HepG2 (cell line): Measurements from ENCODE around the gene SESN1. TPM values are rescaled to one million over a fixed set of nuclear protein-coding genes. Genes with fewer than 3 reads are reported as not detected.

ENCODE experiments used
- ASH2L ChIP-seq: fragments of 300-600, 200-600 bp; sonication (generic); IDR thresholded peaks from 2 replicates; pipeline ENCODE4 v1.7.0; 2017; ENCODE audit warnings: low read depth, mild to moderate bottlenecking, moderate library complexity, mixed read lengths, low read length; ENCODE audit not compliant: insufficient read length
- HOXA3 ChIP-seq: sonication (generic); formaldehyde crosslinking; IDR thresholded peaks from 2 replicates; pipeline ENCODE4 v1.5.0; 2020; ENCODE audit warnings: missing genetic modification reagents
- MED1 ChIP-seq: sonication (generic); formaldehyde crosslinking; IDR thresholded peaks from 2 replicates; pipeline ENCODE4 v1.4.0; 2020; ENCODE audit warnings: missing genetic modification reagents
- MEIS2 ChIP-seq: sonication (generic); formaldehyde crosslinking; IDR thresholded peaks from 2 replicates; pipeline ENCODE4 v1.9.0; 2021; ENCODE audit warnings: mild to moderate bottlenecking, missing genetic modification reagents
- NFKBIZ ChIP-seq: IDR thresholded peaks from 2 replicates; pipeline ENCODE4 v1.6.1; 2018; ENCODE audit warnings: missing genetic modification reagents, missing compliant biosample characterization
- TCF7 ChIP-seq: sonication (generic); IDR thresholded peaks from 2 replicates; pipeline ENCODE4 v1.6.1; 2016; ENCODE audit warnings: antibody characterized with exemption, low read depth
- ZBTB42 ChIP-seq: sonication (generic); formaldehyde crosslinking; IDR thresholded peaks from 2 replicates; pipeline ENCODE4 v1.5.0; 2020; ENCODE audit warnings: mild to moderate bottlenecking, missing genetic modification reagents
- ZNF143 ChIP-seq: sonication (generic); formaldehyde crosslinking; IDR thresholded peaks from 2 replicates; pipeline ENCODE4 v1.4.0; 2020; ENCODE audit warnings: missing genetic modification reagents
- ZNF180 ChIP-seq: sonication (generic); formaldehyde crosslinking; IDR thresholded peaks from 2 replicates; pipeline ENCODE4 v1.4.0; 2020; ENCODE audit warnings: low read depth, missing genetic modification reagents, borderline replicate concordance
- ZSCAN30 ChIP-seq: sonication (generic); formaldehyde crosslinking; IDR thresholded peaks from 2 replicates; pipeline ENCODE4 v1.5.0; 2020; ENCODE audit warnings: mild to moderate bottlenecking, missing genetic modification reagents
- polyA plus RNA-seq, 8 experiments: library from polyadenylated mRNA; depleted of rRNA in 3 of 8; stranded (reverse) in 7 of 8; unstranded in 1 of 8; fragments of >200 nt; fragmentation: Illumina TruSeq in 4 of 8; extraction: Trizol in 4 of 8; gene quantifications; 2 replicates each; pipeline versions ENCODE4 v1.2.1 to v1.2.3, GENCODE V29; 2011 to 2016; ENCODE audit warnings: low read depth in 4 of 8, missing spikeins in 1 of 8, mixed read lengths in 1 of 8; ENCODE audit not compliant: insufficient read depth in 1 of 8
- total RNA-seq, 5 experiments: library from RNA; depleted of rRNA; stranded (reverse); fragments of >200 nt; fragmentation: Illumina TruSeq; extraction: Trizol; gene quantifications; 2 replicates each; pipeline ENCODE4 v1.2.3, GENCODE V29; 2016; ENCODE audit warnings: low read depth in 1 of 5
- TF ChIP-seq, protein P1 (sequence below): sonication (generic); formaldehyde crosslinking; conservative IDR thresholded peaks from 2 replicates; pipeline ENCODE4 v1.4.0; 2020; ENCODE audit warnings: missing genetic modification reagents
- TF ChIP-seq, protein P2 (sequence below): IDR thresholded peaks from 2 replicates; pipeline ENCODE4 v1.6.1; 2018; ENCODE audit warnings: missing genetic modification reagents
- TF ChIP-seq, protein P3 (sequence below): sonication (generic); formaldehyde crosslinking; IDR thresholded peaks from 2 replicates; pipeline ENCODE4 v1.5.1; 2020; ENCODE audit warnings: mild to moderate bottlenecking, moderate library complexity, missing genetic modification reagents
- TF ChIP-seq, protein P4 (sequence below): sonication (generic); formaldehyde crosslinking; IDR thresholded peaks from 2 replicates; pipeline ENCODE4 v1.5.0; 2020; ENCODE audit warnings: mild to moderate bottlenecking, missing genetic modification reagents, borderline replicate concordance
- TF ChIP-seq, protein P5 (sequence below): sonication (generic); formaldehyde crosslinking; IDR thresholded peaks from 2 replicates; pipeline ENCODE4 v1.4.0; 2020; ENCODE audit warnings: missing genetic modification reagents
- TF ChIP-seq, protein P6 (sequence below): IDR thresholded peaks from 2 replicates; pipeline ENCODE4 v1.6.1; 2016; ENCODE audit warnings: low read depth, borderline replicate concordance

Gene SESN1
- total and polyA plus RNA-seq, 2 of the 13 experiments (the other 11 are each of a cell fraction or from before 2014, with no cell fraction given), result 24.9 to 44.7 TPM

DNA sequence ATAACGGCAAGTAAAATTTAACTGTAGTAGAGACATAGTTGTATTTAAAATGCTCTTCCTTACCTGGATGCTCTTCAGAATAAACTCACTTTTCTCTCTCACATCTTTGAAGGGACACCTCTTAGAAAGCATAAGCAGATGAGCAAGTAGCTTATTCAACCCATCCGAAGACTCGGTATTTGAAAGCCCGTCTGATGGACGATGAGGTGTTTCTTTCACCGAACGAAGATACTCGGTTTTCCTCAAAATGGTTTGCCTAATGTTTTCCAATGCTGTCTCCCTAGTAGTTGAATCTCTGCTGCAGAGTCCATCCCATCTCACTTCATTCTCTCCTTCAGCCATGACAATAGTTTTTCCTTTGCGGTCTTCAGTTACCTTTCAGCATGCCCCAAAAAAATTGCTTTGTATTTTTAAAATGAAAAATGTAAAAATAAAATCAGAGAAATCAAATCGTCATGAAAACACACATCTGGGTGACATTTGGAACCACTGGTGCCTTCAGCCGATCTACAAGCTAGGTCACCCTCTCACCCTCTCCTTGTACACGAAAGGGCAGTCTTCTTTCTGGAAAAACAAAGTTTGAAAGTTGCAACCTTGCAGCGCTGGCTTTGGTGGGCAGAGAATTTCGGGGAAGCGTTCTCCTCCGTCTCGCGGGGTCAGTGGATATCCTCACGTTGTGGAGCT, 772 bp downstream of the SESN1 start (continued):
- TF ChIP-seq ZNF180 (CRISPR knock-in tag) (no peak), ZBTB42 (CRISPR knock-in tag) (no peak; the same call in 1 of the 2 replicates), NFKBIZ (CRISPR knock-in tag) (no peak), HOXA3 (CRISPR knock-in tag) (no peak), ZSCAN30 (CRISPR knock-in tag) (no peak), ZNF143 (CRISPR knock-in tag) (no peak), ASH2L (peak; percentile 4), TCF7 (no peak), MEIS2 (no peak), MED1 (no peak)
- TF ChIP-seq, protein P1, sequence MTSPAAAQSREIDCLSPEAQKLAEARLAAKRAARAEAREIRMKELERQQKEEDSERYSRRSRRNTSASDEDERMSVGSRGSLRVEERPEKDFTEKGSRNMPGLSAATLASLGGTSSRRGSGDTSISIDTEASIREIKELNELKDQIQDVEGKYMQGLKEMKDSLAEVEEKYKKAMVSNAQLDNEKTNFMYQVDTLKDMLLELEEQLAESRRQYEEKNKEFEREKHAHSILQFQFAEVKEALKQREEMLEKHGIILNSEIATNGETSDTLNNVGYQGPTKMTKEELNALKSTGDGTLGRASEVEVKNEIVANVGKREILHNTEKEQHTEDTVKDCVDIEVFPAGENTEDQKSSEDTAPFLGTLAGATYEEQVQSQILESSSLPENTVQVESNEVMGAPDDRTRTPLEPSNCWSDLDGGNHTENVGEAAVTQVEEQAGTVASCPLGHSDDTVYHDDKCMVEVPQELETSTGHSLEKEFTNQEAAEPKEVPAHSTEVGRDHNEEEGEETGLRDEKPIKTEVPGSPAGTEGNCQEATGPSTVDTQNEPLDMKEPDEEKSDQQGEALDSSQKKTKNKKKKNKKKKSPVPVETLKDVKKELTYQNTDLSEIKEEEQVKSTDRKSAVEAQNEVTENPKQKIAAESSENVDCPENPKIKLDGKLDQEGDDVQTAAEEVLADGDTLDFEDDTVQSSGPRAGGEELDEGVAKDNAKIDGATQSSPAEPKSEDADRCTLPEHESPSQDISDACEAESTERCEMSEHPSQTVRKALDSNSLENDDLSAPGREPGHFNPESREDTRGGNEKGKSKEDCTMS (CRISPR knock-in tag), result no peak
- TF ChIP-seq, protein P2, sequence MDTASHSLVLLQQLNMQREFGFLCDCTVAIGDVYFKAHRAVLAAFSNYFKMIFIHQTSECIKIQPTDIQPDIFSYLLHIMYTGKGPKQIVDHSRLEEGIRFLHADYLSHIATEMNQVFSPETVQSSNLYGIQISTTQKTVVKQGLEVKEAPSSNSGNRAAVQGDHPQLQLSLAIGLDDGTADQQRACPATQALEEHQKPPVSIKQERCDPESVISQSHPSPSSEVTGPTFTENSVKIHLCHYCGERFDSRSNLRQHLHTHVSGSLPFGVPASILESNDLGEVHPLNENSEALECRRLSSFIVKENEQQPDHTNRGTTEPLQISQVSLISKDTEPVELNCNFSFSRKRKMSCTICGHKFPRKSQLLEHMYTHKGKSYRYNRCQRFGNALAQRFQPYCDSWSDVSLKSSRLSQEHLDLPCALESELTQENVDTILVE, result no peak
- TF ChIP-seq, protein P3, sequence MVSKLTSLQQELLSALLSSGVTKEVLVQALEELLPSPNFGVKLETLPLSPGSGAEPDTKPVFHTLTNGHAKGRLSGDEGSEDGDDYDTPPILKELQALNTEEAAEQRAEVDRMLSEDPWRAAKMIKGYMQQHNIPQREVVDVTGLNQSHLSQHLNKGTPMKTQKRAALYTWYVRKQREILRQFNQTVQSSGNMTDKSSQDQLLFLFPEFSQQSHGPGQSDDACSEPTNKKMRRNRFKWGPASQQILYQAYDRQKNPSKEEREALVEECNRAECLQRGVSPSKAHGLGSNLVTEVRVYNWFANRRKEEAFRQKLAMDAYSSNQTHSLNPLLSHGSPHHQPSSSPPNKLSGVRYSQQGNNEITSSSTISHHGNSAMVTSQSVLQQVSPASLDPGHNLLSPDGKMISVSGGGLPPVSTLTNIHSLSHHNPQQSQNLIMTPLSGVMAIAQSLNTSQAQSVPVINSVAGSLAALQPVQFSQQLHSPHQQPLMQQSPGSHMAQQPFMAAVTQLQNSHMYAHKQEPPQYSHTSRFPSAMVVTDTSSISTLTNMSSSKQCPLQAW (CRISPR knock-in tag), result 0 out of 2 replicates have a peak, but pooled peaks have one; percentile 22
- TF ChIP-seq, protein P4, sequence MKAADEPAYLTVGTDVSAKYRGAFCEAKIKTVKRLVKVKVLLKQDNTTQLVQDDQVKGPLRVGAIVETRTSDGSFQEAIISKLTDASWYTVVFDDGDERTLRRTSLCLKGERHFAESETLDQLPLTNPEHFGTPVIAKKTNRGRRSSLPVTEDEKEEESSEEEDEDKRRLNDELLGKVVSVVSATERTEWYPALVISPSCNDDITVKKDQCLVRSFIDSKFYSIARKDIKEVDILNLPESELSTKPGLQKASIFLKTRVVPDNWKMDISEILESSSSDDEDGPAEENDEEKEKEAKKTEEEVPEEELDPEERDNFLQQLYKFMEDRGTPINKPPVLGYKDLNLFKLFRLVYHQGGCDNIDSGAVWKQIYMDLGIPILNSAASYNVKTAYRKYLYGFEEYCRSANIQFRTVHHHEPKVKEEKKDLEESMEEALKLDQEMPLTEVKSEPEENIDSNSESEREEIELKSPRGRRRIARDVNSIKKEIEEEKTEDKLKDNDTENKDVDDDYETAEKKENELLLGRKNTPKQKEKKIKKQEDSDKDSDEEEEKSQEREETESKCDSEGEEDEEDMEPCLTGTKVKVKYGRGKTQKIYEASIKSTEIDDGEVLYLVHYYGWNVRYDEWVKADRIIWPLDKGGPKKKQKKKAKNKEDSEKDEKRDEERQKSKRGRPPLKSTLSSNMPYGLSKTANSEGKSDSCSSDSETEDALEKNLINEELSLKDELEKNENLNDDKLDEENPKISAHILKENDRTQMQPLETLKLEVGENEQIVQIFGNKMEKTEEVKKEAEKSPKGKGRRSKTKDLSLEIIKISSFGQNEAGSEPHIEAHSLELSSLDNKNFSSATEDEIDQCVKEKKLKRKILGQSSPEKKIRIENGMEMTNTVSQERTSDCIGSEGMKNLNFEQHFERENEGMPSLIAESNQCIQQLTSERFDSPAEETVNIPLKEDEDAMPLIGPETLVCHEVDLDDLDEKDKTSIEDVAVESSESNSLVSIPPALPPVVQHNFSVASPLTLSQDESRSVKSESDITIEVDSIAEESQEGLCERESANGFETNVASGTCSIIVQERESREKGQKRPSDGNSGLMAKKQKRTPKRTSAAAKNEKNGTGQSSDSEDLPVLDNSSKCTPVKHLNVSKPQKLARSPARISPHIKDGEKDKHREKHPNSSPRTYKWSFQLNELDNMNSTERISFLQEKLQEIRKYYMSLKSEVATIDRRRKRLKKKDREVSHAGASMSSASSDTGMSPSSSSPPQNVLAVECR (CRISPR knock-in tag), result 0 out of 2 replicates have a peak, but pooled peaks have one; percentile 10
- TF ChIP-seq, protein P5, sequence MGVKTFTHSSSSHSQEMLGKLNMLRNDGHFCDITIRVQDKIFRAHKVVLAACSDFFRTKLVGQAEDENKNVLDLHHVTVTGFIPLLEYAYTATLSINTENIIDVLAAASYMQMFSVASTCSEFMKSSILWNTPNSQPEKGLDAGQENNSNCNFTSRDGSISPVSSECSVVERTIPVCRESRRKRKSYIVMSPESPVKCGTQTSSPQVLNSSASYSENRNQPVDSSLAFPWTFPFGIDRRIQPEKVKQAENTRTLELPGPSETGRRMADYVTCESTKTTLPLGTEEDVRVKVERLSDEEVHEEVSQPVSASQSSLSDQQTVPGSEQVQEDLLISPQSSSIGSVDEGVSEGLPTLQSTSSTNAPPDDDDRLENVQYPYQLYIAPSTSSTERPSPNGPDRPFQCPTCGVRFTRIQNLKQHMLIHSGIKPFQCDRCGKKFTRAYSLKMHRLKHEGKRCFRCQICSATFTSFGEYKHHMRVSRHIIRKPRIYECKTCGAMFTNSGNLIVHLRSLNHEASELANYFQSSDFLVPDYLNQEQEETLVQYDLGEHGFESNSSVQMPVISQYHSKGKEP, result no peak
- TF ChIP-seq, protein P6, sequence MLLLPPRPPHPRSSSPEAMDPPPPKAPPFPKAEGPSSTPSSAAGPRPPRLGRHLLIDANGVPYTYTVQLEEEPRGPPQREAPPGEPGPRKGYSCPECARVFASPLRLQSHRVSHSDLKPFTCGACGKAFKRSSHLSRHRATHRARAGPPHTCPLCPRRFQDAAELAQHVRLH (CRISPR knock-in tag), result no peak
- TF ChIP-seq, all 625 proteins: peak for 10
